ENCODE measurements around the gene DMBX1. TPM values are rescaled to one million over a fixed set of nuclear protein-coding genes. Genes with fewer than 3 reads are reported as not detected.

Gene DMBX1
- total and polyA plus RNA-seq, 2 donors (not counting 1 experiment from before 2014, with no cell fraction given): not detected

- DNase-seq: no peak
- H2AFZ ChIP-seq (ENCODE audit: insufficient read depth, low read depth, low read length, poor library complexity, severe bottlenecking): no peak overlapping the region
- no peak for ATAC-seq (ENCODE audit: low read depth)
- H3K79me2 ChIP-seq (ENCODE audit: control insufficient read depth, insufficient read depth, low read length): no peaks in the 10 kb centered on the region
- no peaks in the 10 kb centered on the region for H3K9me3 ChIP-seq (ENCODE audit: control extremely low read depth in 1 of 3, control insufficient read depth in 2 of 3, insufficient read depth in 1 of 3, low read length in 2 of 3)
- Mint-ChIP-seq H3K9me3 (ENCODE audit: insufficient read depth) (no peaks in the 10 kb centered on the region), H3K4me3 (no peak overlapping the region), H3K4me1 (no peaks in the 10 kb centered on the region), H3K27me3 (peaks cover 45% of the 10 kb centered on the region), H3K27ac (no peak overlapping the region)
- CTCF ChIA-PET: no interaction called here
- no peak overlapping the region for H3K4me2 ChIP-seq (replicated peaks; ENCODE audit: low read depth, low read length, poor library complexity, severe bottlenecking)
- H3K36me3 ChIP-seq (replicated peaks in 1 of 2; ENCODE audit: control extremely low read depth in 1 of 2, control insufficient read depth in 1 of 2, extremely low read depth in 1 of 2, insufficient read depth in 2 of 2, low read length in 1 of 2): no peaks in the 10 kb centered on the region
- H3K4me3 ChIP-seq (ENCODE audit: control extremely low read depth in 1 of 5, extremely low read depth in 1 of 5, insufficient read depth in 1 of 5, low read depth in 2 of 5, low read length in 4 of 5): no peak overlapping the region
- H4K20me1 ChIP-seq (ENCODE audit: control insufficient read depth, insufficient read depth, low read length, poor library complexity, severe bottlenecking): no peaks in the 10 kb centered on the region
- peaks cover 0 to 7% (median 0%) of the 10 kb centered on the region in 4 experiments for H3K27me3 ChIP-seq (replicated peaks in 1 of 4; ENCODE audit: control extremely low read depth in 1 of 4, control insufficient read depth in 3 of 4, insufficient read depth in 4 of 4, low read length in 3 of 4)
- POLR2A ChIA-PET: no interaction called here
- 95% methylated on average over 6 of the region's 6 CpGs for WGBS (ENCODE audit: insufficient coverage)
- H3K4me1 ChIP-seq (ENCODE audit: control insufficient read depth in 2 of 2, insufficient read depth in 2 of 2, low read length in 2 of 2): no peaks in the 10 kb centered on the region
- H3K9ac ChIP-seq (ENCODE audit: low read length): no peak overlapping the region
- intact Hi-C loops (cut with micrococcal nuclease): no loop called here
- no peak overlapping the region for H3K27ac ChIP-seq (ENCODE audit: low read length in 2 of 2)
- no peak for TF ChIP-seq EZH2 (IDR thresholded peaks at IDR 0.05; ENCODE audit: borderline replicate concordance, insufficient read depth, low read depth, low read length, poor library complexity, severe bottlenecking)
- TF ChIP-seq, protein P1, sequence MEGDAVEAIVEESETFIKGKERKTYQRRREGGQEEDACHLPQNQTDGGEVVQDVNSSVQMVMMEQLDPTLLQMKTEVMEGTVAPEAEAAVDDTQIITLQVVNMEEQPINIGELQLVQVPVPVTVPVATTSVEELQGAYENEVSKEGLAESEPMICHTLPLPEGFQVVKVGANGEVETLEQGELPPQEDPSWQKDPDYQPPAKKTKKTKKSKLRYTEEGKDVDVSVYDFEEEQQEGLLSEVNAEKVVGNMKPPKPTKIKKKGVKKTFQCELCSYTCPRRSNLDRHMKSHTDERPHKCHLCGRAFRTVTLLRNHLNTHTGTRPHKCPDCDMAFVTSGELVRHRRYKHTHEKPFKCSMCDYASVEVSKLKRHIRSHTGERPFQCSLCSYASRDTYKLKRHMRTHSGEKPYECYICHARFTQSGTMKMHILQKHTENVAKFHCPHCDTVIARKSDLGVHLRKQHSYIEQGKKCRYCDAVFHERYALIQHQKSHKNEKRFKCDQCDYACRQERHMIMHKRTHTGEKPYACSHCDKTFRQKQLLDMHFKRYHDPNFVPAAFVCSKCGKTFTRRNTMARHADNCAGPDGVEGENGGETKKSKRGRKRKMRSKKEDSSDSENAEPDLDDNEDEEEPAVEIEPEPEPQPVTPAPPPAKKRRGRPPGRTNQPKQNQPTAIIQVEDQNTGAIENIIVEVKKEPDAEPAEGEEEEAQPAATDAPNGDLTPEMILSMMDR (IDR thresholded peaks at IDR 0.05): no peak
These were observed 25.9 kb downstream of the DMBX1 start for GRCh38 chr1:46515576-46515975.

GRCh38 chr1:46516200-46516950 is 26.7 kb downstream of the DMBX1 start:
- Histone ChIP-seq H3K4me2 (replicated peaks; ENCODE audit: low read depth, low read length, poor library complexity, severe bottlenecking) (no peak overlapping the region), H3K9me3 (ENCODE audit: control extremely low read depth in 1 of 3, control insufficient read depth in 2 of 3, insufficient read depth in 1 of 3, low read length in 2 of 3) (no peaks in the 10 kb centered on the region), H3K79me2 (ENCODE audit: control insufficient read depth, insufficient read depth, low read length) (no peaks in the 10 kb centered on the region), H3K27ac (ENCODE audit: low read length in 2 of 2) (no peak overlapping the region), H3K9ac (ENCODE audit: low read length) (no peak overlapping the region), H3K4me1 (ENCODE audit: control insufficient read depth in 2 of 2, insufficient read depth in 2 of 2, low read length in 2 of 2) (no peaks in the 10 kb centered on the region), H3K27me3 (replicated peaks in 1 of 4; ENCODE audit: control extremely low read depth in 1 of 4, control insufficient read depth in 3 of 4, insufficient read depth in 4 of 4, low read length in 3 of 4) (peaks cover 0 to 7% (median 0%) of the 10 kb centered on the region in 4 experiments), H3K4me3 (ENCODE audit: control extremely low read depth in 1 of 5, extremely low read depth in 1 of 5, insufficient read depth in 1 of 5, low read depth in 2 of 5, low read length in 4 of 5) (no peak overlapping the region), H3K36me3 (replicated peaks in 1 of 2; ENCODE audit: control extremely low read depth in 1 of 2, control insufficient read depth in 1 of 2, extremely low read depth in 1 of 2, insufficient read depth in 2 of 2, low read length in 1 of 2) (no peaks in the 10 kb centered on the region), H4K20me1 (ENCODE audit: control insufficient read depth, insufficient read depth, low read length, poor library complexity, severe bottlenecking) (no peaks in the 10 kb centered on the region), H2AFZ (ENCODE audit: insufficient read depth, low read depth, low read length, poor library complexity, severe bottlenecking) (no peak overlapping the region)
- H3K27ac Mint-ChIP-seq: no peak overlapping the region
- intact Hi-C loops (cut with micrococcal nuclease): no loop called here
- ATAC-seq (ENCODE audit: low read depth): no peak
- H3K27me3 Mint-ChIP-seq: peaks cover 47% of the 10 kb centered on the region
- DNase-seq: no peak
- no peak for TF ChIP-seq EZH2 (IDR thresholded peaks at IDR 0.05; ENCODE audit: borderline replicate concordance, insufficient read depth, low read depth, low read length, poor library complexity, severe bottlenecking)
- TF ChIP-seq, protein P1 (IDR thresholded peaks at IDR 0.05): no peak
- H3K4me3 Mint-ChIP-seq: no peak overlapping the region
- H3K9me3 Mint-ChIP-seq (ENCODE audit: insufficient read depth): no peaks in the 10 kb centered on the region
- ChIA-PET POLR2A (no interaction called here), CTCF (interaction anchor here (0.8 to 1.5 kb wide), 2 partner anchors 13 to 70 kb away, joined by 3 to 4 read pairs; no protein-coding TSS in a partner anchor)
- no peaks in the 10 kb centered on the region for H3K4me1 Mint-ChIP-seq
- WGBS (ENCODE audit: insufficient coverage): 80% methylated on average over 12 of the region's 12 CpGs
